WTC11 (cell line): ENCODE measurements around the gene C15orf61. TPM values are rescaled to one million over a fixed set of nuclear protein-coding genes. Genes with fewer than 3 reads are reported as not detected.

ENCODE experiments used
- ATAC-seq: fragments of 200-7000 bp; cut with Tn5 transposase; 2 replicates; pipeline ENCODE4 v1.10.0; 2021; ENCODE audit warnings: mild to moderate bottlenecking, moderate library complexity
- CTCF ChIA-PET: fragments of 300-600 bp; sonication (Branson Sonifier 250); formaldehyde crosslinking; loops from one replicate; lab custom pipeline; 2021; ENCODE audit warnings: antibody characterized with exemption; lab: Charles Lee
- POLR2A ChIA-PET: fragments of 350-600 bp; sonication (Branson Sonifier 250); formaldehyde crosslinking; loops from one replicate; lab custom pipeline; 2021; ENCODE audit warnings: antibody characterized with exemption; lab: Charles Lee
- DNase-seq: peaks from one replicate; pipeline ENCODE4 v3.0.0; 2021; ENCODE audit warnings: low spot score
- H3K27ac Mint-ChIP-seq: 2 replicates; pipeline ENCODE4 v1.8.0; 2021; ENCODE audit warnings: mixed read lengths
- H3K27me3 Mint-ChIP-seq: 2 replicates; pipeline ENCODE4 v1.8.0; 2021; ENCODE audit warnings: low read depth, mild to moderate bottlenecking, moderate library complexity, mixed read lengths
- H3K36me3 Mint-ChIP-seq: 2 replicates; pipeline ENCODE4 v1.8.0; 2021; ENCODE audit warnings: mixed read lengths
- H3K4me1 Mint-ChIP-seq: 2 replicates; pipeline ENCODE4 v1.8.0; 2022; ENCODE audit warnings: mixed read lengths
- H3K4me3 Mint-ChIP-seq: 2 replicates; pipeline ENCODE4 v1.8.0; 2021; ENCODE audit warnings: mild to moderate bottlenecking, moderate library complexity, mixed read lengths
- H3K9me3 Mint-ChIP-seq: 2 replicates; pipeline ENCODE4 v1.8.0; 2021; ENCODE audit warnings: mixed read lengths
- ERG ChIP-seq: fragments of 250-450 bp; sonication (Bioruptor Pico); IDR thresholded peaks from 2 replicates; pipeline ENCODE4 v1.8.0; 2021; ENCODE audit warnings: mild to moderate bottlenecking
- FOXK1 ChIP-seq: sonication (generic); formaldehyde crosslinking; IDR thresholded peaks from 2 replicates; pipeline ENCODE4 v1.8.0; 2022; ENCODE audit warnings: mild to moderate bottlenecking, moderate library complexity, missing genetic modification reagents
- GTF2I ChIP-seq: fragments of 250-450 bp; sonication (Bioruptor Pico); conservative IDR thresholded peaks from 2 replicates; pipeline ENCODE4 v1.4.0; 2021; ENCODE audit warnings: mild to moderate bottlenecking
- JAZF1 ChIP-seq: fragments of 250-450 bp; sonication (Bioruptor Pico); IDR thresholded peaks from 2 replicates; pipeline ENCODE4 v1.9.0; 2021; ENCODE audit warnings: moderate library complexity, mild to moderate bottlenecking, inconsistent platforms
- MXD4 ChIP-seq: fragments of 250-450 bp; sonication (Bioruptor Pico); IDR thresholded peaks from 2 replicates; pipeline ENCODE4 v1.8.0; 2021; ENCODE audit warnings: mild to moderate bottlenecking, moderate library complexity, borderline replicate concordance
- NR1H2 ChIP-seq: sonication (generic); formaldehyde crosslinking; IDR thresholded peaks from 2 replicates; pipeline ENCODE4 v1.9.0; 2021; ENCODE audit warnings: mild to moderate bottlenecking, moderate library complexity, missing genetic modification reagents
- NR3C1 ChIP-seq: sonication (generic); formaldehyde crosslinking; conservative IDR thresholded peaks from 2 replicates; pipeline ENCODE4 v1.8.1; 2023; ENCODE audit warnings: low read depth, mild to moderate bottlenecking, missing genetic modification reagents
- PRRX2 ChIP-seq: fragments of 250-450 bp; sonication (Bioruptor Pico); IDR thresholded peaks from 2 replicates; pipeline ENCODE4 v1.8.0; 2021; ENCODE audit warnings: mild to moderate bottlenecking
- RELA ChIP-seq: sonication (generic); formaldehyde crosslinking; IDR thresholded peaks from 2 replicates; pipeline ENCODE4 v1.8.1; 2022; ENCODE audit warnings: missing genetic modification reagents, mild to moderate bottlenecking, borderline replicate concordance
- SOX15 ChIP-seq: fragments of 250-450 bp; sonication (Bioruptor Pico); IDR thresholded peaks from 2 replicates; pipeline ENCODE4 v1.9.0; 2021; ENCODE audit warnings: mild to moderate bottlenecking
- SP1 ChIP-seq: sonication (generic); formaldehyde crosslinking; conservative IDR thresholded peaks from 2 replicates; pipeline ENCODE4 v1.8.1; 2022; ENCODE audit warnings: missing genetic modification reagents
- STAT6 ChIP-seq: sonication (generic); formaldehyde crosslinking; conservative IDR thresholded peaks from 2 replicates; pipeline ENCODE4 v1.8.1; 2023; ENCODE audit warnings: mild to moderate bottlenecking, low read depth, missing genetic modification reagents, moderate library complexity
- TEAD1 ChIP-seq: sonication (generic); formaldehyde crosslinking; IDR thresholded peaks from 2 replicates; pipeline ENCODE4 v1.8.0; 2022; ENCODE audit warnings: mild to moderate bottlenecking, missing genetic modification reagents
- TP53 ChIP-seq: sonication (generic); formaldehyde crosslinking; IDR thresholded peaks from 2 replicates; pipeline ENCODE4 v1.8.1; 2023; ENCODE audit warnings: mild to moderate bottlenecking, missing genetic modification reagents
- USF1 ChIP-seq: sonication (generic); formaldehyde crosslinking; IDR thresholded peaks from 2 replicates; pipeline ENCODE4 v1.8.0; 2022; ENCODE audit warnings: mild to moderate bottlenecking, missing genetic modification reagents
- ZMAT4 ChIP-seq: fragments of 250-450 bp; sonication (Bioruptor Pico); IDR thresholded peaks from 2 replicates; pipeline ENCODE4 v1.9.0; 2021; ENCODE audit warnings: mild to moderate bottlenecking
- ZNF232 ChIP-seq: sonication (generic); formaldehyde crosslinking; IDR thresholded peaks from 2 replicates; pipeline ENCODE4 v1.8.0; 2022; ENCODE audit warnings: mild to moderate bottlenecking, missing genetic modification reagents
- ZNF281 ChIP-seq: sonication (generic); formaldehyde crosslinking; IDR thresholded peaks from 2 replicates; pipeline ENCODE4 v1.8.0; 2023; ENCODE audit warnings: mild to moderate bottlenecking, missing genetic modification reagents
- ZNF317 ChIP-seq: sonication (generic); formaldehyde crosslinking; IDR thresholded peaks from 2 replicates; pipeline ENCODE4 v1.8.1; 2023; ENCODE audit warnings: low read depth, mild to moderate bottlenecking, moderate library complexity, missing genetic modification reagents, borderline replicate concordance
- ZNF512 ChIP-seq: sonication (generic); formaldehyde crosslinking; IDR thresholded peaks from 2 replicates; pipeline ENCODE4 v1.8.1; 2022; ENCODE audit warnings: missing genetic modification reagents, borderline replicate concordance
- ZNF532 ChIP-seq: fragments of 250-450 bp; sonication (Bioruptor Pico); IDR thresholded peaks from 2 replicates; pipeline ENCODE4 v1.9.0; 2021; ENCODE audit warnings: mild to moderate bottlenecking, borderline replicate concordance
- ZNF671 ChIP-seq: fragments of 250-450 bp; sonication (Bioruptor Pico); IDR thresholded peaks from 2 replicates; pipeline ENCODE4 v1.8.0; 2021; ENCODE audit warnings: mild to moderate bottlenecking
- total RNA-seq: library from RNA; stranded (reverse); gene quantifications from 3 replicates; pipeline ENCODE4 v1.2.3, GENCODE V29; 2021

C15orf61 gene
- total RNA-seq, 1 experiment from 2014 or later = 3.3 TPM

GRCh38 chr15:67495585-67495984 lies 25.3 kb upstream of the C15orf61 start (continued):
- no peak for TF ChIP-seq USF1 (CRISPR knock-in tag)
- no peak for TF ChIP-seq TP53 (CRISPR knock-in tag)
- no peak for TF ChIP-seq JAZF1 (CRISPR knock-in tag)
- TF ChIP-seq SOX15 = no peak
- no peak for TF ChIP-seq NR3C1
- no peak for TF ChIP-seq ZNF671 (CRISPR knock-in tag)

GRCh38 chr15:67501177-67501835 lies 19.6 kb upstream of the C15orf61 start:
- POLR2A ChIA-PET = no interaction called here
- DNase-seq (no peak), ATAC-seq (peak; percentile 47)

More at GRCh38 chr15:67501177-67501835, 19.6 kb upstream of the C15orf61 start:
- no peaks in the 10 kb centered on the region for H3K27me3 Mint-ChIP-seq
- H3K4me1 Mint-ChIP-seq = peaks cover 19% of the 10 kb centered on the region
- no peaks in the 10 kb centered on the region for H3K36me3 Mint-ChIP-seq
- no peak overlapping the region for H3K4me3 Mint-ChIP-seq
- TF ChIP-seq FOXK1 = no peak
- no peak for TF ChIP-seq PRRX2
- TF ChIP-seq RELA (CRISPR knock-in tag) = no peak
- no peak for TF ChIP-seq ZNF532 (CRISPR knock-in tag)
- no peak for TF ChIP-seq ZNF281 (CRISPR knock-in tag)
- TF ChIP-seq ZNF512 (CRISPR knock-in tag) = no peak
- no peak for TF ChIP-seq MXD4
- no peak for TF ChIP-seq ZNF232 (CRISPR knock-in tag)
- TF ChIP-seq GTF2I (CRISPR knock-in tag) = no peak
- no peak for TF ChIP-seq NR1H2
- no peak for TF ChIP-seq ERG (CRISPR knock-in tag)
- TF ChIP-seq ZNF317 (CRISPR knock-in tag) = no peak
- TF ChIP-seq STAT6 (CRISPR knock-in tag) = no peak
- no peak for TF ChIP-seq ZMAT4 (CRISPR knock-in tag)
- no peak for TF ChIP-seq SP1 (CRISPR knock-in tag)
- no peak for TF ChIP-seq TEAD1 (CRISPR knock-in tag)
- CTCF ChIA-PET = interaction anchor here (0.6 to 1.8 kb wide), 13 partner anchors 10 to 770 kb away, joined by 3 to 10 read pairs (median 4); partner anchors contain the start of gene SKOR1
- no peaks in the 10 kb centered on the region for H3K9me3 Mint-ChIP-seq
- H3K27ac Mint-ChIP-seq = no peak overlapping the region
